ENCODE results near the gene RHOBTB1. TPM values are rescaled to one million over a fixed set of nuclear protein-coding genes. Genes with fewer than 3 reads are reported as not detected.
"Not testable (repeated sequence)": the region's sequence is repeated elsewhere in the genome, so short reads cannot be mapped to it uniquely, and the experiment has no call there.

Gene RHOBTB1
- total RNA-seq, 4 donors from 2014 or later, result 2.8 to 37.9 (median 3.7) TPM

- Histone ChIP-seq H3K9me3 (no peaks in the 10 kb centered on the region), H3K36me3 (peaks cover 4% of the 10 kb centered on the region), H3K4me3 (no peak overlapping the region), H3K27me3 (no peaks in the 10 kb centered on the region), H3K27ac (no peak overlapping the region), H3K4me1 (no peaks in the 10 kb centered on the region)
- 96% methylated on average over 16 of the region's 16 CpGs for WGBS
- TF ChIP-seq POLR2AphosphoS5 (IDR thresholded peaks at IDR 0.05), result no peak
- TF ChIP-seq EP300 (IDR thresholded peaks at IDR 0.05), result no peak
- TF ChIP-seq POLR2A (IDR thresholded peaks at IDR 0.05), result no peak
- TF ChIP-seq CTCF (IDR thresholded peaks at IDR 0.05), result no peak
- DNase-seq (ENCODE audit: low spot score in 2 of 2), result no peak
Measured at GRCh38 chr10:60911216-60911615, 32.8 kb downstream of the RHOBTB1 start.

- DNase-seq (ENCODE audit: low spot score in 2 of 2), result no peak
- H3K36me3 ChIP-seq, result peaks cover 4% of the 10 kb centered on the region
- WGBS, result 69% methylated on average over 5 of the region's 5 CpGs
- H3K27me3 ChIP-seq, result no peaks in the 10 kb centered on the region
- no peak overlapping the region for H3K27ac ChIP-seq
- H3K4me3 ChIP-seq, result no peak overlapping the region
- TF ChIP-seq POLR2A (IDR thresholded peaks at IDR 0.05), result no peak
- TF ChIP-seq CTCF (IDR thresholded peaks at IDR 0.05), result no peak
- TF ChIP-seq EP300 (IDR thresholded peaks at IDR 0.05), result no peak
- no peak for TF ChIP-seq POLR2AphosphoS5 (IDR thresholded peaks at IDR 0.05)
- H3K9me3 ChIP-seq, result no peaks in the 10 kb centered on the region
- no peaks in the 10 kb centered on the region for H3K4me1 ChIP-seq
Measured at GRCh38 chr10:60910543-60910942, 33.4 kb downstream of the RHOBTB1 start.

- no peak overlapping the region for H3K4me3 ChIP-seq
- no peak for DNase-seq (ENCODE audit: low spot score in 2 of 2)
- no peaks in the 10 kb centered on the region for H3K4me1 ChIP-seq
- H3K27ac ChIP-seq, result no peak overlapping the region
- H3K27me3 ChIP-seq, result no peaks in the 10 kb centered on the region
- 85% methylated on average over 6 of the region's 6 CpGs for WGBS
- TF ChIP-seq CTCF (IDR thresholded peaks at IDR 0.05) (no peak), EP300 (IDR thresholded peaks at IDR 0.05) (no peak), POLR2A (IDR thresholded peaks at IDR 0.05) (no peak), POLR2AphosphoS5 (IDR thresholded peaks at IDR 0.05) (no peak)
- peaks cover 4% of the 10 kb centered on the region for H3K36me3 ChIP-seq
- no peaks in the 10 kb centered on the region for H3K9me3 ChIP-seq
Measured at GRCh38 chr10:60908896-60909295, 35.1 kb downstream of the RHOBTB1 start.

GRCh38 chr10:60908031-60908430 lies 36.0 kb downstream of the RHOBTB1 start:
- no peak overlapping the region for H3K4me3 ChIP-seq
- H3K27me3 ChIP-seq, result no peaks in the 10 kb centered on the region
- H3K4me1 ChIP-seq, result no peaks in the 10 kb centered on the region
- DNase-seq (ENCODE audit: low spot score in 2 of 2), result no peak
- no peak for TF ChIP-seq EP300 (IDR thresholded peaks at IDR 0.05)
- TF ChIP-seq CTCF (IDR thresholded peaks at IDR 0.05), result no peak
- TF ChIP-seq POLR2AphosphoS5 (IDR thresholded peaks at IDR 0.05), result no peak
- no peak for TF ChIP-seq POLR2A (IDR thresholded peaks at IDR 0.05)
- H3K27ac ChIP-seq, result no peak overlapping the region
- 81% methylated on average over 2 of the region's 2 CpGs for WGBS
- H3K9me3 ChIP-seq, result no peaks in the 10 kb centered on the region
- peaks cover 4% of the 10 kb centered on the region for H3K36me3 ChIP-seq

GRCh38 chr10:60907236-60907635 lies 36.7 kb downstream of the RHOBTB1 start:
- no peak for DNase-seq (ENCODE audit: low spot score in 2 of 2)
- Histone ChIP-seq H3K4me1 (no peaks in the 10 kb centered on the region), H3K36me3 (peaks cover 4% of the 10 kb centered on the region), H3K4me3 (no peak overlapping the region), H3K9me3 (no peaks in the 10 kb centered on the region), H3K27me3 (no peaks in the 10 kb centered on the region), H3K27ac (no peak overlapping the region)
- TF ChIP-seq EP300 (IDR thresholded peaks at IDR 0.05), result no peak
- no peak for TF ChIP-seq POLR2A (IDR thresholded peaks at IDR 0.05)
- TF ChIP-seq CTCF (IDR thresholded peaks at IDR 0.05), result no peak
- TF ChIP-seq POLR2AphosphoS5 (IDR thresholded peaks at IDR 0.05), result no peak
- 95% methylated on average over 3 of the region's 3 CpGs for WGBS

GRCh38 chr10:60906825-60907224 lies 37.2 kb downstream of the RHOBTB1 start:
- 97% methylated on average over 6 of the region's 6 CpGs for WGBS
- H3K27ac ChIP-seq; DNase-seq (ENCODE audit: low spot score in 2 of 2); H3K9me3 ChIP-seq; H3K27me3 ChIP-seq; H3K4me3 ChIP-seq; H3K36me3 ChIP-seq; H3K4me1 ChIP-seq: not testable (repeated sequence)

All from suprapubic skin (tissue), 4 donors.